Panc1 (cell line): ENCODE data around the gene CALHM1. TPM values are rescaled to one million over a fixed set of nuclear protein-coding genes. Genes with fewer than 3 reads are reported as not detected.

Experiments used
- ATAC-seq: fragments of 200-7000 bp; cut with Tn5 transposase; 2 replicates; pipeline ENCODE4 v1.9.1; 2020; ENCODE audit warnings: mild to moderate bottlenecking, moderate library complexity
- BruUV-seq: library from RNA; stranded (reverse); fragments of 400-500 nt; replicated peaks from 2 replicates; lab custom pipeline; 2021; lab: Mats Ljungman, UMichigan
- CTCF ChIA-PET: fragments of 300-600 bp; sonication (Branson Sonifier 250); formaldehyde crosslinking; loops from one replicate; lab custom pipeline; 2022; ENCODE audit warnings: antibody characterized with exemption; lab: Charles Lee
- POLR2A ChIA-PET: fragments of 300-600 bp; sonication (Branson Sonifier 250); formaldehyde crosslinking; loops from one replicate; lab custom pipeline; 2022; ENCODE audit warnings: antibody characterized with exemption; lab: Charles Lee
- DNase-seq: peaks from one replicate; pipeline ENCODE4 v3.0.0-alpha.2; 2010; ENCODE audit warnings: low read depth, low spot score
- H3K27ac ChIP-seq: 2 replicates; pipeline ENCODE4 v1.5.1; 2011; ENCODE audit warnings: mild to moderate bottlenecking, low read length, inconsistent platforms
- H3K27me3 ChIP-seq: fragments of 200-500 bp; sonication (Bioruptor generic); 2 replicates; pipeline ENCODE4 v1.6.0; 2014; ENCODE audit warnings: low read length, inconsistent platforms; ENCODE audit not compliant: control insufficient read depth, insufficient read depth
- H3K36me3 ChIP-seq: fragments of 200-500 bp; sonication (Bioruptor generic); 2 replicates; pipeline ENCODE4 v1.5.1; 2014; ENCODE audit warnings: inconsistent platforms, mild to moderate bottlenecking, low read length, moderate library complexity; ENCODE audit not compliant: control insufficient read depth, insufficient read depth
- H3K4me1 ChIP-seq: 2 replicates; pipeline ENCODE4 v1.5.1; 2011; ENCODE audit warnings: inconsistent platforms, mild to moderate bottlenecking, low read length, moderate library complexity; ENCODE audit not compliant: control insufficient read depth, insufficient read depth
- H3K4me3 ChIP-seq, 2 experiments: 2 replicates each; pipeline ENCODE4 v1.5.1; 2011 to 2012; ENCODE audit warnings: low read depth in 2 of 2, low read length in 2 of 2, mild to moderate bottlenecking in 2 of 2, inconsistent platforms in 1 of 2, moderate library complexity in 1 of 2
- H3K9me3 ChIP-seq: fragments of 200-500 bp; sonication (Bioruptor generic); 2 replicates; pipeline ENCODE4 v1.5.1; 2014; ENCODE audit warnings: low read depth, mild to moderate bottlenecking, inconsistent platforms, low read length, moderate library complexity; ENCODE audit not compliant: control insufficient read depth, insufficient read depth
- POLR2AphosphoS5 ChIP-seq: IDR thresholded peaks from 2 replicates; pipeline ENCODE4 v1.6.1; 2012; ENCODE audit warnings: mild to moderate bottlenecking, low read depth, low read length, moderate library complexity
- REST ChIP-seq, 2 experiments: IDR thresholded peaks; 2 replicates each; pipeline ENCODE4 v1.6.1; 2011 to 2012; ENCODE audit warnings: low read depth in 2 of 2, control low read depth in 1 of 2, low read length in 1 of 2, mild to moderate bottlenecking in 1 of 2, moderate library complexity in 1 of 2; ENCODE audit not compliant: insufficient read depth in 1 of 2
- SIN3A ChIP-seq: IDR thresholded peaks from 2 replicates; pipeline ENCODE4 v1.6.1; 2012; ENCODE audit warnings: low read depth, mild to moderate bottlenecking, low read length, moderate library complexity, borderline replicate concordance; ENCODE audit not compliant: insufficient read depth
- TCF7L2 ChIP-seq: IDR thresholded peaks from 2 replicates; pipeline ENCODE4 v1.6.1; 2011; ENCODE audit warnings: mild to moderate bottlenecking, low read depth, low read length, inconsistent platforms
- in situ Hi-C: cut with HindIII; loops from 2 replicates; pipeline ENCODE4 v1.10.0; 2016; ENCODE audit warnings: low sequenced_read_pairs, low pct_unique_long_range_greater_than_20kb
- intact Hi-C: fragments of 100-400 bp; cut with micrococcal nuclease; formaldehyde crosslinking; loops from one replicate; pipeline ENCODE4 v1.10.0; 2022; ENCODE audit not compliant: unreplicated experiment
- total RNA-seq: library from RNA; stranded (reverse); gene quantifications from one replicate; pipeline ENCODE4 v1.2.1, GENCODE V29; 2021; ENCODE audit not compliant: unreplicated experiment
- TF ChIP-seq, protein P1 (sequence below): fragments of 450-650 bp; IDR thresholded peaks from 2 replicates; pipeline ENCODE4 v1.5.1; 2017; ENCODE audit warnings: mild to moderate bottlenecking

Gene CALHM1
- total RNA-seq, 1 experiment from 2014 or later, result not detected

GRCh38 chr10:103502849-103503660, 44.4 kb upstream of the CALHM1 start:
- BruUV-seq, result no TSS peak
- in situ Hi-C loops (no loop called here), intact Hi-C loops (no loop called here)
- Histone ChIP-seq H3K36me3 (no peaks in the 10 kb centered on the region), H3K9me3 (no peaks in the 10 kb centered on the region), H3K27me3 (peaks cover 4% of the 10 kb centered on the region; the same call in 1 of the 2 replicates), H3K4me3 (no peak overlapping the region), H3K27ac (no peak overlapping the region), H3K4me1 (peaks cover 4% of the 10 kb centered on the region; the same call in 1 of the 2 replicates)
- DNase-seq, result no peak
- no peak for ATAC-seq
- CTCF ChIA-PET, result no interaction called here
- POLR2A ChIA-PET, result no interaction called here
- TF ChIP-seq TCF7L2 (no peak), SIN3A (no peak), POLR2AphosphoS5 (no peak), REST (IDR thresholded peaks at IDR 0.05; ENCODE audit: insufficient read depth in 1 of 2, low read depth in 2 of 2, low read length in 1 of 2) (no peak)
- TF ChIP-seq, protein P1, sequence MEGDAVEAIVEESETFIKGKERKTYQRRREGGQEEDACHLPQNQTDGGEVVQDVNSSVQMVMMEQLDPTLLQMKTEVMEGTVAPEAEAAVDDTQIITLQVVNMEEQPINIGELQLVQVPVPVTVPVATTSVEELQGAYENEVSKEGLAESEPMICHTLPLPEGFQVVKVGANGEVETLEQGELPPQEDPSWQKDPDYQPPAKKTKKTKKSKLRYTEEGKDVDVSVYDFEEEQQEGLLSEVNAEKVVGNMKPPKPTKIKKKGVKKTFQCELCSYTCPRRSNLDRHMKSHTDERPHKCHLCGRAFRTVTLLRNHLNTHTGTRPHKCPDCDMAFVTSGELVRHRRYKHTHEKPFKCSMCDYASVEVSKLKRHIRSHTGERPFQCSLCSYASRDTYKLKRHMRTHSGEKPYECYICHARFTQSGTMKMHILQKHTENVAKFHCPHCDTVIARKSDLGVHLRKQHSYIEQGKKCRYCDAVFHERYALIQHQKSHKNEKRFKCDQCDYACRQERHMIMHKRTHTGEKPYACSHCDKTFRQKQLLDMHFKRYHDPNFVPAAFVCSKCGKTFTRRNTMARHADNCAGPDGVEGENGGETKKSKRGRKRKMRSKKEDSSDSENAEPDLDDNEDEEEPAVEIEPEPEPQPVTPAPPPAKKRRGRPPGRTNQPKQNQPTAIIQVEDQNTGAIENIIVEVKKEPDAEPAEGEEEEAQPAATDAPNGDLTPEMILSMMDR, result no peak

- CTCF ChIA-PET, result no interaction called here
- Histone ChIP-seq H3K4me3 (no peak overlapping the region), H3K27ac (no peak overlapping the region), H3K36me3 (no peaks in the 10 kb centered on the region), H3K4me1 (peaks cover 4% of the 10 kb centered on the region; the same call in 1 of the 2 replicates), H3K27me3 (peaks cover 17% of the 10 kb centered on the region), H3K9me3 (no peaks in the 10 kb centered on the region)
- in situ Hi-C loops (no loop called here), intact Hi-C loops (no loop called here)
- POLR2A ChIA-PET, result no interaction called here
- no peak for ATAC-seq
- no peak for DNase-seq
- no TSS peak for BruUV-seq
- TF ChIP-seq TCF7L2, result no peak
- TF ChIP-seq SIN3A, result no peak
- no peak for TF ChIP-seq POLR2AphosphoS5
- TF ChIP-seq REST (IDR thresholded peaks at IDR 0.05; ENCODE audit: insufficient read depth in 1 of 2, low read depth in 2 of 2, low read length in 1 of 2), result no peak
- TF ChIP-seq, protein P1, result no peak
Measured at GRCh38 chr10:103501186-103501585, 42.5 kb upstream of the CALHM1 start.
